ENCODE measurements around the gene IQCN.

Gene IQCN

GRCh38 chr19:18230941-18231734 lies 43.1 kb downstream of the IQCN start:
- Histone ChIP-seq H3K4me2 (ENCODE audit: insufficient read depth, low read length) (no peak overlapping the region), H3K27me3 (ENCODE audit: insufficient read depth, low read length, poor library complexity) (no peaks in the 10 kb centered on the region), H3K27ac (ENCODE audit: low read length) (no peak overlapping the region), H3K9me3 (ENCODE audit: insufficient read depth, low read length, severe bottlenecking) (no peaks in the 10 kb centered on the region), H3K36me3 (ENCODE audit: insufficient read depth, low read length) (no peaks in the 10 kb centered on the region), H3K4me3 (ENCODE audit: low read depth in 1 of 2, low read length in 2 of 2) (no peak overlapping the region), H3K79me2 (ENCODE audit: insufficient read depth, low read length) (no peaks in the 10 kb centered on the region), H4K20me1 (ENCODE audit: insufficient read depth, low read length) (peaks cover 22% of the 10 kb centered on the region; the same call in 1 of the 2 replicates), H3K4me1 (ENCODE audit: insufficient read depth, low read length) (no peaks in the 10 kb centered on the region), H2AFZ (ENCODE audit: low read depth, low read length) (no peak overlapping the region), H3K9ac (ENCODE audit: low read depth, low read length) (no peak overlapping the region)
- no peak for DNase-seq
- TF ChIP-seq, protein P1, sequence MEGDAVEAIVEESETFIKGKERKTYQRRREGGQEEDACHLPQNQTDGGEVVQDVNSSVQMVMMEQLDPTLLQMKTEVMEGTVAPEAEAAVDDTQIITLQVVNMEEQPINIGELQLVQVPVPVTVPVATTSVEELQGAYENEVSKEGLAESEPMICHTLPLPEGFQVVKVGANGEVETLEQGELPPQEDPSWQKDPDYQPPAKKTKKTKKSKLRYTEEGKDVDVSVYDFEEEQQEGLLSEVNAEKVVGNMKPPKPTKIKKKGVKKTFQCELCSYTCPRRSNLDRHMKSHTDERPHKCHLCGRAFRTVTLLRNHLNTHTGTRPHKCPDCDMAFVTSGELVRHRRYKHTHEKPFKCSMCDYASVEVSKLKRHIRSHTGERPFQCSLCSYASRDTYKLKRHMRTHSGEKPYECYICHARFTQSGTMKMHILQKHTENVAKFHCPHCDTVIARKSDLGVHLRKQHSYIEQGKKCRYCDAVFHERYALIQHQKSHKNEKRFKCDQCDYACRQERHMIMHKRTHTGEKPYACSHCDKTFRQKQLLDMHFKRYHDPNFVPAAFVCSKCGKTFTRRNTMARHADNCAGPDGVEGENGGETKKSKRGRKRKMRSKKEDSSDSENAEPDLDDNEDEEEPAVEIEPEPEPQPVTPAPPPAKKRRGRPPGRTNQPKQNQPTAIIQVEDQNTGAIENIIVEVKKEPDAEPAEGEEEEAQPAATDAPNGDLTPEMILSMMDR (IDR thresholded peaks at IDR 0.05; ENCODE audit: borderline replicate concordance, extremely low read depth, low read length, poor library complexity, severe bottlenecking) = no peak
- TF ChIP-seq EZH2 (IDR thresholded peaks at IDR 0.05; ENCODE audit: borderline replicate concordance, low read depth, low read length, severe bottlenecking) = no peak
- no peak for ATAC-seq (ENCODE audit: insufficient read depth, low read depth)

- H3K4me1 ChIP-seq (ENCODE audit: insufficient read depth, low read length) = no peaks in the 10 kb centered on the region
- no peak overlapping the region for H3K27ac ChIP-seq (ENCODE audit: low read length)
- no peaks in the 10 kb centered on the region for H3K79me2 ChIP-seq (ENCODE audit: insufficient read depth, low read length)
- ATAC-seq (ENCODE audit: insufficient read depth, low read depth) = no peak
- H4K20me1 ChIP-seq (ENCODE audit: insufficient read depth, low read length) = peaks cover 22% of the 10 kb centered on the region; the same call in 1 of the 2 replicates
- H3K9me3 ChIP-seq (ENCODE audit: insufficient read depth, low read length, severe bottlenecking) = no peaks in the 10 kb centered on the region
- H3K27me3 ChIP-seq (ENCODE audit: insufficient read depth, low read length, poor library complexity) = no peaks in the 10 kb centered on the region
- no peak for DNase-seq
- H3K36me3 ChIP-seq (ENCODE audit: insufficient read depth, low read length) = no peaks in the 10 kb centered on the region
- H3K9ac ChIP-seq (ENCODE audit: low read depth, low read length) = no peak overlapping the region
- TF ChIP-seq, protein P1 (IDR thresholded peaks at IDR 0.05; ENCODE audit: borderline replicate concordance, extremely low read depth, low read length, poor library complexity, severe bottlenecking) = no peak
- no peak for TF ChIP-seq EZH2 (IDR thresholded peaks at IDR 0.05; ENCODE audit: borderline replicate concordance, low read depth, low read length, severe bottlenecking)
- no peak overlapping the region for H2AFZ ChIP-seq (ENCODE audit: low read depth, low read length)
- H3K4me2 ChIP-seq (ENCODE audit: insufficient read depth, low read length) = no peak overlapping the region
- H3K4me3 ChIP-seq (ENCODE audit: low read depth in 1 of 2, low read length in 2 of 2) = no peak overlapping the region
Observed at GRCh38 chr19:18229915-18230314, 44.3 kb downstream of the IQCN start.

DNA sequence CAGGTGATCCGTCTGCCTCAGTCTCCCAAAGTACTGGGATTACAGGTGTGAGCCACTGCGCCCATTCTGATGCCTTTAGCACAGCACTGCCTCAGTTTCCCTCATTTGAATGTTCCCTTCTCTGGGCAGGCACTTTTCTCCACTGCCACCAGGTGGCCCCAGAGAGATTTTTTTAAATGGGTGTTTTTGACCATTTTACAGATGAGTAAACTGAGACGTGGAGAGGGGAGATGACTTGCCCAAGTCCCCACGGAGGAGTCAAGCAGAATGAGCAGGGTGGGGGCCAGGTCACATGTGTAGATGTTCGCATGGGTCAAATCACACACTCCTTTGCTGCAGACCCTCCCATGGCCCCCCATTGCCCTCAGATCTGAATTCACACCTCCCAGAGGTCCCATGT lies 44.8 kb downstream of the IQCN start:
- Histone ChIP-seq H3K27ac (ENCODE audit: low read length) (no peak overlapping the region), H3K36me3 (ENCODE audit: insufficient read depth, low read length) (no peaks in the 10 kb centered on the region), H3K4me1 (ENCODE audit: insufficient read depth, low read length) (no peaks in the 10 kb centered on the region), H3K9me3 (ENCODE audit: insufficient read depth, low read length, severe bottlenecking) (no peaks in the 10 kb centered on the region), H4K20me1 (ENCODE audit: insufficient read depth, low read length) (peaks cover 22% of the 10 kb centered on the region; the same call in 1 of the 2 replicates), H3K27me3 (ENCODE audit: insufficient read depth, low read length, poor library complexity) (no peaks in the 10 kb centered on the region), H3K79me2 (ENCODE audit: insufficient read depth, low read length) (no peaks in the 10 kb centered on the region), H3K9ac (ENCODE audit: low read depth, low read length) (no peak overlapping the region), H3K4me3 (ENCODE audit: low read depth in 1 of 2, low read length in 2 of 2) (no peak overlapping the region), H2AFZ (ENCODE audit: low read depth, low read length) (no peak overlapping the region), H3K4me2 (ENCODE audit: insufficient read depth, low read length) (no peak overlapping the region)
- no peak for TF ChIP-seq EZH2 (IDR thresholded peaks at IDR 0.05; ENCODE audit: borderline replicate concordance, low read depth, low read length, severe bottlenecking)
- TF ChIP-seq, protein P1 (IDR thresholded peaks at IDR 0.05; ENCODE audit: borderline replicate concordance, extremely low read depth, low read length, poor library complexity, severe bottlenecking) = peak; percentile 59
- DNase-seq (no peak), ATAC-seq (ENCODE audit: insufficient read depth, low read depth) (no peak)

All from DND-41 (cell line).